ENCODE results near the gene HTR7.

DNA sequence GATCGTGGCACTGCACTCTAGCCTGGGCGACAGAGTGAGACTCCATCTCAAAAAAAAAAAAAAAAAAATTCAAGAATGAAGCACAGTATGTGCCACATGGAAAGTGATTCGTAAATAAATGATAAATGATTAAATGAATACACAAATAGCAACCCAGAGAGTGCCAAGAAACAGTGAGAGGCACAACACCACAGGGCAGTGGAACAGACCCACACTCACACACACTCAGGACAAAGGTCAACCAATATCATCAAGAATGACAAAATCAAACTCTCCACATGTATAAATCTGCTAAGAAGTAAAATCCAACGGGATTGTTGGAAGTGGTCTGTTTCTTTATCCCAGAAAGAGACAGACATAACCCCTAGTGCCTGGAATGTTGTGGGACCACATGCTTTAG is 77.4 kb downstream of the HTR7 start:
- TF ChIP-seq POLR2AphosphoS5 (IDR thresholded peaks at IDR 0.05) = no peak
- TF ChIP-seq, protein P1, sequence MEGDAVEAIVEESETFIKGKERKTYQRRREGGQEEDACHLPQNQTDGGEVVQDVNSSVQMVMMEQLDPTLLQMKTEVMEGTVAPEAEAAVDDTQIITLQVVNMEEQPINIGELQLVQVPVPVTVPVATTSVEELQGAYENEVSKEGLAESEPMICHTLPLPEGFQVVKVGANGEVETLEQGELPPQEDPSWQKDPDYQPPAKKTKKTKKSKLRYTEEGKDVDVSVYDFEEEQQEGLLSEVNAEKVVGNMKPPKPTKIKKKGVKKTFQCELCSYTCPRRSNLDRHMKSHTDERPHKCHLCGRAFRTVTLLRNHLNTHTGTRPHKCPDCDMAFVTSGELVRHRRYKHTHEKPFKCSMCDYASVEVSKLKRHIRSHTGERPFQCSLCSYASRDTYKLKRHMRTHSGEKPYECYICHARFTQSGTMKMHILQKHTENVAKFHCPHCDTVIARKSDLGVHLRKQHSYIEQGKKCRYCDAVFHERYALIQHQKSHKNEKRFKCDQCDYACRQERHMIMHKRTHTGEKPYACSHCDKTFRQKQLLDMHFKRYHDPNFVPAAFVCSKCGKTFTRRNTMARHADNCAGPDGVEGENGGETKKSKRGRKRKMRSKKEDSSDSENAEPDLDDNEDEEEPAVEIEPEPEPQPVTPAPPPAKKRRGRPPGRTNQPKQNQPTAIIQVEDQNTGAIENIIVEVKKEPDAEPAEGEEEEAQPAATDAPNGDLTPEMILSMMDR (IDR thresholded peaks at IDR 0.05) = no peak
- no peak for TF ChIP-seq POLR2A (IDR thresholded peaks at IDR 0.05)
- no peak for TF ChIP-seq EP300 (IDR thresholded peaks at IDR 0.05)
